ENCODE results near the gene TCOF1.
"Not testable (repeated sequence)": the region's sequence is repeated elsewhere in the genome, so short reads cannot be mapped to it uniquely, and the experiment has no call there.

The TCOF1 gene

GRCh38 chr5:150413176-150413901, 55.8 kb downstream of the TCOF1 start:
- H3K27ac ChIP-seq = no peak overlapping the region
- no peak for DNase-seq (ENCODE audit: low spot score)
- TF ChIP-seq CTCF (conservative IDR thresholded peaks at IDR 0.05; ENCODE audit: low read depth) = no peak
- ChIA-PET POLR2A (ENCODE audit: low non-redundant PET) (no interaction called here), CTCF (interaction anchor here (0.6 kb wide), 1 partner anchor 1321 kb away, joined by 3 read pairs; no protein-coding TSS in a partner anchor)

- not testable (repeated sequence) for DNase-seq (ENCODE audit: low spot score); H3K27ac ChIP-seq
- CTCF ChIA-PET = interaction anchor here (0.6 kb wide), 1 partner anchor 15 kb away, joined by 3 read pairs; no protein-coding TSS in a partner anchor
- POLR2A ChIA-PET (ENCODE audit: low non-redundant PET) = interaction anchor here (0.5 kb wide), 1 partner anchor 125 kb away, joined by 3 read pairs; no protein-coding TSS in a partner anchor
Observed at GRCh38 chr5:150413902-150414790, 56.6 kb downstream of the TCOF1 start.

GRCh38 chr5:150419630-150420270, 62.3 kb downstream of the TCOF1 start:
- ChIA-PET CTCF (no interaction called here), POLR2A (ENCODE audit: low non-redundant PET) (no interaction called here)
- no peak overlapping the region for H3K27ac ChIP-seq
- DNase-seq (ENCODE audit: low spot score) = no peak
- TF ChIP-seq CTCF (conservative IDR thresholded peaks at IDR 0.05; ENCODE audit: low read depth) = no peak

- POLR2A ChIA-PET (ENCODE audit: low non-redundant PET) = no interaction called here
Observed at GRCh38 chr5:150422075-150422474, 64.6 kb downstream of the TCOF1 start.

GRCh38 chr5:150422758-150423157, 65.3 kb downstream of the TCOF1 start:
- no peak for DNase-seq (ENCODE audit: low spot score)
- CTCF ChIA-PET = interaction anchor here (0.7 kb wide), 1 partner anchor 12 kb away, joined by 5 read pairs; no protein-coding TSS in a partner anchor

More at GRCh38 chr5:150422075-150422474, 64.6 kb downstream of the TCOF1 start:
- CTCF ChIA-PET = interaction anchor here (0.7 kb wide), 1 partner anchor 12 kb away, joined by 5 read pairs; no protein-coding TSS in a partner anchor
- no peak for DNase-seq (ENCODE audit: low spot score)
- H3K27ac ChIP-seq = no peak overlapping the region
- TF ChIP-seq CTCF (conservative IDR thresholded peaks at IDR 0.05; ENCODE audit: low read depth) = no peak

GRCh38 chr5:150426165-150426564, 68.7 kb downstream of the TCOF1 start:
- CTCF ChIA-PET = interaction anchor here (0.6 to 0.9 kb wide), 2 partner anchors 14 to 170 kb away, joined by 4 to 6 read pairs; no protein-coding TSS in a partner anchor
- H3K27ac ChIP-seq; POLR2A ChIA-PET (ENCODE audit: low non-redundant PET); DNase-seq (ENCODE audit: low spot score): not testable (repeated sequence)

More at GRCh38 chr5:150422758-150423157, 65.3 kb downstream of the TCOF1 start:
- H3K27ac ChIP-seq = no peak overlapping the region
- TF ChIP-seq CTCF (conservative IDR thresholded peaks at IDR 0.05; ENCODE audit: low read depth) = no peak
- POLR2A ChIA-PET (ENCODE audit: low non-redundant PET) = no interaction called here
